Measurements from ENCODE around the gene ARHGAP24.

Gene ARHGAP24

GRCh38 chr4:85720735-85721134 is 245.8 kb downstream of the ARHGAP24 start:
- TF ChIP-seq CTCF (conservative IDR thresholded peaks at IDR 0.05; ENCODE audit: control insufficient read depth, insufficient read depth, low read depth, low read length), result no peak
- peak; percentile 60 for DNase-seq (ENCODE audit: low read depth)
- H3K4me3 ChIP-seq (ENCODE audit: control insufficient read depth, low read depth, low read length), result no peak overlapping the region

- TF ChIP-seq CTCF (conservative IDR thresholded peaks at IDR 0.05; ENCODE audit: control insufficient read depth, insufficient read depth, low read depth, low read length), result no peak
- no peak overlapping the region for H3K4me3 ChIP-seq (ENCODE audit: control insufficient read depth, low read depth, low read length)
- peak; percentile 27 for DNase-seq (ENCODE audit: low read depth)
Measured at GRCh38 chr4:85722401-85722800, 247.5 kb downstream of the ARHGAP24 start.

GRCh38 chr4:85722807-85723206 is 247.9 kb downstream of the ARHGAP24 start:
- peak; percentile 77 for DNase-seq (ENCODE audit: low read depth)
- no peak for TF ChIP-seq CTCF (conservative IDR thresholded peaks at IDR 0.05; ENCODE audit: control insufficient read depth, insufficient read depth, low read depth, low read length)
- H3K4me3 ChIP-seq (ENCODE audit: control insufficient read depth, low read depth, low read length), result no peak overlapping the region

GRCh38 chr4:85724791-85725563 is 250.0 kb downstream of the ARHGAP24 start:
- H3K4me3 ChIP-seq (ENCODE audit: control insufficient read depth, low read depth, low read length), result no peak overlapping the region
- peak; percentile 65 for DNase-seq (ENCODE audit: low read depth)
- no peak for TF ChIP-seq CTCF (conservative IDR thresholded peaks at IDR 0.05; ENCODE audit: control insufficient read depth, insufficient read depth, low read depth, low read length)

- H3K4me3 ChIP-seq (ENCODE audit: control insufficient read depth, low read depth, low read length), result no peak overlapping the region
- TF ChIP-seq CTCF (conservative IDR thresholded peaks at IDR 0.05; ENCODE audit: control insufficient read depth, insufficient read depth, low read depth, low read length), result no peak
- peak; percentile 61 for DNase-seq (ENCODE audit: low read depth)
Measured at GRCh38 chr4:85725721-85726170, 250.8 kb downstream of the ARHGAP24 start.

- no peak for TF ChIP-seq CTCF (conservative IDR thresholded peaks at IDR 0.05; ENCODE audit: control insufficient read depth, insufficient read depth, low read depth, low read length)
- no peak overlapping the region for H3K4me3 ChIP-seq (ENCODE audit: control insufficient read depth, low read depth, low read length)
Measured at GRCh38 chr4:85726555-85726954, 251.6 kb downstream of the ARHGAP24 start.

More at GRCh38 chr4:85726555-85726954, 251.6 kb downstream of the ARHGAP24 start:
- no peak for DNase-seq (ENCODE audit: low read depth)
